MM.1S (cell line): ENCODE measurements around the gene ZNF765.

Experiments
- DNase-seq: peaks from one replicate; pipeline ENCODE4 v3.0.0-alpha.2; 2015
- H2AFZ ChIP-seq: fragments of 300-600 bp; sonication (generic); 2 replicates; pipeline ENCODE4 v1.6.0; 2016; ENCODE audit warnings: antibody characterized with exemption, low read length
- H3F3A ChIP-seq: fragments of 300-600 bp; sonication (generic); 2 replicates; pipeline ENCODE4 v1.6.1; 2016; ENCODE audit warnings: mild to moderate bottlenecking, antibody characterized with exemption, low read length, moderate library complexity, mixed read lengths; ENCODE audit not compliant: insufficient read depth
- H3K27ac ChIP-seq: fragments of 300-600 bp; sonication (generic); 2 replicates; pipeline ENCODE4 v1.5.1; 2016; ENCODE audit warnings: mild to moderate bottlenecking, low read length
- H3K27me3 ChIP-seq: fragments of 300-600 bp; sonication (generic); replicated peaks from 2 replicates; pipeline ENCODE4 v1.6.0; 2016; ENCODE audit warnings: low read length; ENCODE audit not compliant: insufficient read depth
- H3K36me3 ChIP-seq: fragments of 300-600 bp; sonication (generic); replicated peaks from 2 replicates; pipeline ENCODE4 v1.6.1; 2016; ENCODE audit warnings: mild to moderate bottlenecking, low read length, mixed read lengths; ENCODE audit not compliant: insufficient read depth
- H3K4me1 ChIP-seq: fragments of 300-600 bp; sonication (generic); 2 replicates; pipeline ENCODE4 v1.6.1; 2016; ENCODE audit warnings: low read length, mixed read lengths
- H3K4me2 ChIP-seq: fragments of 300-600 bp; sonication (generic); 2 replicates; pipeline ENCODE4 v1.6.0; 2016; ENCODE audit warnings: low read depth, low read length
- H3K4me3 ChIP-seq: fragments of 300-600 bp; sonication (generic); 2 replicates; pipeline ENCODE4 v1.5.1; 2016; ENCODE audit warnings: low read length, mixed read lengths
- H3K79me2 ChIP-seq: fragments of 300-600 bp; sonication (generic); 2 replicates; pipeline ENCODE4 v1.6.1; 2016; ENCODE audit warnings: mixed run types, low read length, mixed read lengths
- H3K9ac ChIP-seq: fragments of 300-600 bp; sonication (generic); 2 replicates; pipeline ENCODE4 v1.6.1; 2016; ENCODE audit warnings: low read length, mixed read lengths
- H3K9me2 ChIP-seq: fragments of 300-600 bp; sonication (generic); replicated peaks from 2 replicates; pipeline ENCODE4 v1.6.1; 2016; ENCODE audit warnings: mild to moderate bottlenecking, low read length, mixed read lengths; ENCODE audit not compliant: insufficient read depth
- H3K9me3 ChIP-seq: fragments of 300-600 bp; sonication (generic); replicated peaks from 2 replicates; pipeline ENCODE4 v1.6.1; 2016; ENCODE audit warnings: mild to moderate bottlenecking, low read length, mixed read lengths; ENCODE audit not compliant: insufficient read depth
- H4K20me1 ChIP-seq: fragments of 300-600 bp; sonication (generic); 2 replicates; pipeline ENCODE4 v1.6.1; 2016; ENCODE audit warnings: mild to moderate bottlenecking, low read length, moderate library complexity, mixed read lengths; ENCODE audit not compliant: insufficient read depth
- CTCF ChIP-seq: fragments of 300-600 bp; sonication (generic); IDR thresholded peaks from 2 replicates; pipeline ENCODE4 v1.5.1; 2016; ENCODE audit warnings: antibody characterized with exemption, low read length, mixed read lengths
- EZH2 ChIP-seq: fragments of 300-600 bp; sonication (generic); optimal IDR thresholded peaks from 2 replicates; pipeline ENCODE3; 2017; ENCODE audit warnings: low read depth, mild to moderate bottlenecking, antibody characterized with exemption, low read length, mixed read lengths
- EZH2phosphoT487 ChIP-seq: fragments of 300-600 bp; sonication (generic); IDR thresholded peaks from 2 replicates; pipeline ENCODE4 v1.6.1; 2018; ENCODE audit warnings: antibody characterized with exemption, low read length

Gene ZNF765

GRCh38 chr19:53374288-53374687 is 20.7 kb upstream of the ZNF765 start:
- no peak overlapping the region for H3K4me2 ChIP-seq
- H3K9me3 ChIP-seq, result no peaks in the 10 kb centered on the region
- H3K9ac ChIP-seq, result no peak overlapping the region
- no peaks in the 10 kb centered on the region for H3K27me3 ChIP-seq
- no peaks in the 10 kb centered on the region for H3K36me3 ChIP-seq
- H3K4me3 ChIP-seq, result no peak overlapping the region
- H4K20me1 ChIP-seq, result no peaks in the 10 kb centered on the region
- no peaks in the 10 kb centered on the region for H3F3A ChIP-seq
- H3K27ac ChIP-seq, result no peak overlapping the region
- H3K9me2 ChIP-seq, result no peaks in the 10 kb centered on the region
- DNase-seq, result no peak
- no peaks in the 10 kb centered on the region for H3K79me2 ChIP-seq
- TF ChIP-seq CTCF (no peak), EZH2phosphoT487 (no peak), EZH2 (no peak)
- no peaks in the 10 kb centered on the region for H3K4me1 ChIP-seq
- H2AFZ ChIP-seq, result no peak overlapping the region

- Histone ChIP-seq H3K4me1 (no peaks in the 10 kb centered on the region), H3K4me2 (no peak overlapping the region), H3K36me3 (no peaks in the 10 kb centered on the region), H3K79me2 (no peaks in the 10 kb centered on the region), H3K9me2 (no peaks in the 10 kb centered on the region), H3F3A (no peaks in the 10 kb centered on the region), H3K27ac (no peak overlapping the region), H3K9ac (no peak overlapping the region), H3K27me3 (no peaks in the 10 kb centered on the region), H3K9me3 (no peaks in the 10 kb centered on the region), H3K4me3 (no peak overlapping the region), H2AFZ (no peak overlapping the region), H4K20me1 (no peaks in the 10 kb centered on the region)
- DNase-seq, result no peak
- no peak for TF ChIP-seq EZH2
- TF ChIP-seq EZH2phosphoT487, result no peak
- TF ChIP-seq CTCF, result no peak
Observed at GRCh38 chr19:53374743-53375142, 20.2 kb upstream of the ZNF765 start.

- H3K9me3 ChIP-seq, result no peaks in the 10 kb centered on the region
- no peaks in the 10 kb centered on the region for H3K9me2 ChIP-seq
- H3K4me2 ChIP-seq, result no peak overlapping the region
- no peaks in the 10 kb centered on the region for H3K4me1 ChIP-seq
- H3K27ac ChIP-seq, result no peak overlapping the region
- no peaks in the 10 kb centered on the region for H3F3A ChIP-seq
- H4K20me1 ChIP-seq, result no peaks in the 10 kb centered on the region
- H3K36me3 ChIP-seq, result no peaks in the 10 kb centered on the region
- H3K9ac ChIP-seq, result no peak overlapping the region
- no peak overlapping the region for H3K4me3 ChIP-seq
- H2AFZ ChIP-seq, result no peak overlapping the region
- TF ChIP-seq CTCF, result no peak
- no peak for TF ChIP-seq EZH2
- no peak for TF ChIP-seq EZH2phosphoT487
- DNase-seq, result no peak
- H3K27me3 ChIP-seq, result no peaks in the 10 kb centered on the region
- H3K79me2 ChIP-seq, result no peaks in the 10 kb centered on the region
Observed at GRCh38 chr19:53381376-53381775, 13.6 kb upstream of the ZNF765 start.

GRCh38 chr19:53388168-53388567 is 6.8 kb upstream of the ZNF765 start:
- no peaks in the 10 kb centered on the region for H3K9me3 ChIP-seq
- H2AFZ ChIP-seq, result no peak overlapping the region
- no peaks in the 10 kb centered on the region for H3F3A ChIP-seq
- no peak overlapping the region for H3K9ac ChIP-seq
- no peaks in the 10 kb centered on the region for H3K79me2 ChIP-seq
- H3K27ac ChIP-seq, result no peak overlapping the region
- no peaks in the 10 kb centered on the region for H3K9me2 ChIP-seq
- H3K4me1 ChIP-seq, result no peaks in the 10 kb centered on the region
- no peak overlapping the region for H3K4me3 ChIP-seq
- no peaks in the 10 kb centered on the region for H3K36me3 ChIP-seq
- no peak overlapping the region for H3K4me2 ChIP-seq
- no peak for TF ChIP-seq CTCF
- no peak for TF ChIP-seq EZH2phosphoT487
- no peak for TF ChIP-seq EZH2
- H3K27me3 ChIP-seq, result no peaks in the 10 kb centered on the region
- DNase-seq, result no peak
- H4K20me1 ChIP-seq, result no peaks in the 10 kb centered on the region
